Placental pericyte (primary cell): ENCODE data around the gene ANKRD37. TPM values are rescaled to one million over a fixed set of nuclear protein-coding genes. Genes with fewer than 3 reads are reported as not detected.

Source experiments
- small RNA-seq: library from RNA; depleted of rRNA; stranded (forward); fragments of <200 nt; gene quantifications from one replicate; pipeline ENCODE3, GENCODE V24; 2012; ENCODE audit warnings: low replicate concordance
- total RNA-seq: library from RNA; depleted of rRNA; stranded (reverse); fragments of >200 nt; gene quantifications from 2 replicates; pipeline ENCODE4 v1.2.3, GENCODE V29; 2012

Gene ANKRD37
- 3.7 and 6.4 TPM in 2 replicates for total RNA-seq

DNA sequence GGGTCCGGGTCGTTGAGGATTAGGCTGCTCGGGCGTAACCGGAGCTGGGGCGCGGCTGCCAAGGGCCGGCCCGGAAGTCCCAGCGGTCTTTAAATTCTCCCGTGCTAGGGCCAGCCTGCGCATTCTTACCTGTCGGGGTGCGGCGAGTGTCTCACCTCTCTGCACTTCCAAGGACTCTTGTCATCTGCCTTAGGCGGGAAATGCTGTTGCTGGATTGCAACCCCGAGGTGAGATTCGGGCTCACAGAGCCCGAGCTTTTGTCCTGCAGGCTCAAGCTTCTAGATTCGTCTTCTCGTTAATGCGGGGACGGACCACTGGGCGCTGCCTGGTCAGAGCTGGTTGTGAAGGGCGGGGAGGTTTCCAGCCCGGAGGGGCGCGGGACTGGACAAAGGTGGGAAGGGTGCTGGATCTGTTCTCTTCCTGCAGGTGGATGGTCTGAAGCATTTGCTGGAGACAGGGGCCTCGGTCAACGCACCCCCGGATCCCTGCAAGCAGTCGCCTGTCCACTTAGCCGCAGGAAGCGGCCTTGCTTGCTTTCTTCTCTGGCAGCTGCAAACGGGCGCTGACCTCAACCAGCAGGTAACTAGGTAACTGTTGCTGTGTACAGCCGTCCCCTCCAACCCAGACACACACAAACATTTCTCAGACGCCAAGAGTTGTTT, at the start of gene ANKRD37:
TSS of gene ANKRD37 (plus strand) at position 118 of the 662 bp plus-strand sequence. CDS start at position 201, 83 bp downstream.

DNA sequence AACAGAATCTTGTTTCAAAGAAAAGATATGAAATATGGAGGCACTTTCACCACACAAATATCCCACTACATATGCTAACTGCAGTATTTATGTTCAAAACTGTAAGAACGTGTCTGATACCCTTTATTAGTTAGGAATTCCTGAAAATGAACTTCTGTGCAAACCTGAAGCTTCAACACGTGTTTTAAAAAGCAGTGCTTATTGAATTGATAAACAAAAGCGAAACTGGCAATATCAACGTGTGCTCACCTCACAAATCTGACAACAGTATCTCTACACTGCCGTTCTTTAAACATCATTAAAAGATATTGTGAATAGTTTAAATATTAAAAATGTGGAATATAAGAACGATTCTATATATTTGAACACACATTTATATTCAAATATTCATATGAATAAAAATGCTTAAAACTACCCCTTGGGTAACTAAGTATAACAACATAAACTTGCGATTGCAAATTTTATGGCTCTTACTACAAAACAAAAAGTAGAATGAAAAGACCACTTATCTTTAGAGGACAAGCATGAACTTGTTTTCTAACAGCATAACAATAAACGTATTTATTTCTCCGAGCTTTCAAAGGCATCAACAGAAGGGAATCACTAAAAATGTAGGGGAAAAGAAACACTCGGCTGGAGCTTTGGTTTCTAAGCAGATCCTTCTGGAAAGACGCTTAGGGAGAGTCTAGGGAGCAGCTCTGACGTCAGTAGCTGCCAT, 1.2 kb upstream of the ANKRD37 start, which contains the start of gene LRP2BP:
TSS of gene LRP2BP (minus strand) at position 687 of the 718 bp plus-strand sequence. CDS start 17,738 bp downstream, outside the sequence.

DNA sequence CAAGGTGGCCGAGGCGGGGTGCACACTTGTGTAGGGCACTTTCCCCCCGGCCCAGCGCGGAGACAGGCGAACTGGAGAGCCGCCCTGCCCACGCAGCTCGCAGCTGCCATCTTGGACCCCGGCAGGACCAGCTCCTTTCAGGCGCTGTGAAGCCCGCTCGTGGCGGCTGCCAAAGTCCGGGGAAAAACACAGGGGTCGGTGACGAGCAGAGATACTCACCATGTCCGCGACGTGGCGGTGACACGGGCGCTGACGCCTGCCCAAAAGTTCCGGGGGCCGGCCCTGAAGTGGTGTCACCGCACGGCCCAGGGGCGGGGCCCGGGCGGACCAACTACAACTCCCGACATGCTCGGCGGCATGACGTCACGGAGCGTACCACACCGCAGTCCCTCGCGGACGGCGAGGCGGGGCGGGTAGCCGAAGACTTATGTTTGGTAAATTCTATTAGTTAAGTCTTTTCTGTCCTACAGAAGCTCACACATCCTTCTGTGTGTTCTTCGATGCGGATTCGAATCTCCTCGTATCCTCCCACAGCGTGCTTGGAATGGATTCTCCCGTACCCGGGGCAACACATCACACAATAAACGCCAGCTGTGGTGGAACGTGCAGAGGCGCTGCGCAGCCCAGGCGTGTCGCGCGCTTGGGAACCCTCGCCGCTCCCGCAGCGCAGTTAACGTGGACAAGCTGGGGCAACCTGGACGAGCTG, 29.2 kb downstream of the ANKRD37 start, which contains the start of gene UFSP2:
TSS of gene UFSP2 (minus strand) at position 318 of the 706 bp plus-strand sequence. CDS start at position 222, 96 bp downstream.

Small RNA genes within 50 kb of the gene (small RNA-seq; reads per million reads assigned to genes)
- not detected for gene RF00019

Other genes with a start within 250 kb of the ANKRD37 start
- 43.1 and 46.5 TPM in 2 replicates for gene CFAP97, start 192.8 kb upstream of the ANKRD37 start, total RNA-seq
- gene SNX25, start 187.2 kb upstream of the ANKRD37 start, total RNA-seq, result 28.6 and 33.3 TPM in 2 replicates
- 0.22 and 0.43 TPM in 2 replicates for gene LRP2BP, start 917 bp upstream of the ANKRD37 start, total RNA-seq
- gene UFSP2, start 29.1 kb downstream of the ANKRD37 start, total RNA-seq, result 34.6 and 38.7 TPM in 2 replicates
- 0.29 and 0.44 TPM in 2 replicates for gene CCDC110, start 74.9 kb downstream of the ANKRD37 start, total RNA-seq
- gene PDLIM3, start 138.7 kb downstream of the ANKRD37 start, total RNA-seq, result 67.2 and 98.6 TPM in 2 replicates